Measurements from ENCODE around the gene PRKAG1. TPM values are rescaled to one million over a fixed set of nuclear protein-coding genes. Genes with fewer than 3 reads are reported as not detected.

The PRKAG1 gene
- total and polyA plus RNA-seq, 7 donors: 48.6 to 71.3 (median 61.3) TPM

DNA sequence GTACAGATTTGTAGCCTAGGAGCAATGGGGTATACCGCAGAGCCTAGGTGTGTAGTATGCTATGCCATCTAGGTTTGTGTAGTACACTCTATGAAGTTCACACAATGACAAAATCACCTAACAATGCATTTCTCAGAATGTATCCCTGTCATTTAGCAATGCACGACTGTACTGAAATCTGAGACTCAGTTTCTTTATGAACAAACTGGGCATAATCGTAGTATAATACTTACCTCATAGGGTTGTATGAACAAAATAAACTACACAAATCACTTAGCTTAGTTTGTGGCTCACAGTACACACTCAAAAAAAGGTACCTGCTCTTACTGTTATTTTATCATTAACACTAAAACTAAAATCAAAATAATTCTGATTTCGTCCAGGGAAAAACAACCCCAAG, 6.9 kb upstream of the PRKAG1 start:
- intact Hi-C loops (cut with DNase I): no loop called here

DNA sequence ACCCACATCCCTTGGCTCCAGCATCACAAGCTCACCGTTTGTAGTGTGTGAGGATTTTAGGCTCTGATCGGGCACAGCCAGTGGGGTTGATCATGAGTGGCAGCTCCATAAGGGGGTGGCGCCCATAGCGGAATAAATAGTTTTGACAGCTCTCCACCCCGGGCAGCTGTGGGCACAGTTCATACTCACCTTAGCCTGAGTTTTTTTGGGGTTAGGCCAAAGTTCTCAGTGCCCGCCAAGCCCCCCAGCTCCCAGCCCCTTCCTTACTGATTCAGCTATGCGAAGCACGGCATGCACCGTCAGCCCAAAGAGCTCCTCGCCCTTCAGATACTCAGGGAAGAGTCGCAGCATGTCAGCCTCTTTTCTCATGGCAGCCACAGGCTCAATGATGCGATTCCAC, 6.0 kb upstream of the PRKAG1 start:
- intact Hi-C loops (cut with DNase I): no loop called here
- no peak overlapping the region for H3K4me3 ChIP-seq
- no peak overlapping the region for H3K27ac ChIP-seq
- peaks cover 0 to 7% (median 1%) of the 10 kb centered on the region in 4 donors for H3K4me1 ChIP-seq
- peaks cover 49 to 88% (median 73%) of the 10 kb centered on the region in 4 donors for H3K36me3 ChIP-seq
- H3K27me3 ChIP-seq: no peaks in the 10 kb centered on the region
- no peak for DNase-seq
- H3K9me3 ChIP-seq: no peaks in the 10 kb centered on the region
- TF ChIP-seq, protein P1, sequence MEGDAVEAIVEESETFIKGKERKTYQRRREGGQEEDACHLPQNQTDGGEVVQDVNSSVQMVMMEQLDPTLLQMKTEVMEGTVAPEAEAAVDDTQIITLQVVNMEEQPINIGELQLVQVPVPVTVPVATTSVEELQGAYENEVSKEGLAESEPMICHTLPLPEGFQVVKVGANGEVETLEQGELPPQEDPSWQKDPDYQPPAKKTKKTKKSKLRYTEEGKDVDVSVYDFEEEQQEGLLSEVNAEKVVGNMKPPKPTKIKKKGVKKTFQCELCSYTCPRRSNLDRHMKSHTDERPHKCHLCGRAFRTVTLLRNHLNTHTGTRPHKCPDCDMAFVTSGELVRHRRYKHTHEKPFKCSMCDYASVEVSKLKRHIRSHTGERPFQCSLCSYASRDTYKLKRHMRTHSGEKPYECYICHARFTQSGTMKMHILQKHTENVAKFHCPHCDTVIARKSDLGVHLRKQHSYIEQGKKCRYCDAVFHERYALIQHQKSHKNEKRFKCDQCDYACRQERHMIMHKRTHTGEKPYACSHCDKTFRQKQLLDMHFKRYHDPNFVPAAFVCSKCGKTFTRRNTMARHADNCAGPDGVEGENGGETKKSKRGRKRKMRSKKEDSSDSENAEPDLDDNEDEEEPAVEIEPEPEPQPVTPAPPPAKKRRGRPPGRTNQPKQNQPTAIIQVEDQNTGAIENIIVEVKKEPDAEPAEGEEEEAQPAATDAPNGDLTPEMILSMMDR (IDR thresholded peaks at IDR 0.05): no peak
- TF ChIP-seq EP300 (IDR thresholded peaks at IDR 0.05) (no peak), POLR2A (IDR thresholded peaks at IDR 0.05) (no peak), POLR2AphosphoS5 (IDR thresholded peaks at IDR 0.05) (no peak)
- 94% methylated on average over 12 of the region's 12 CpGs for WGBS, 2 donors

More for the DNA sequence above, 6.9 kb upstream of the PRKAG1 start:
- no peak overlapping the region for H3K4me3 ChIP-seq
- H3K4me1 ChIP-seq: no peaks in the 10 kb centered on the region
- no peak for TF ChIP-seq POLR2A (IDR thresholded peaks at IDR 0.05)
- TF ChIP-seq, protein P1 (IDR thresholded peaks at IDR 0.05): no peak
- no peak for TF ChIP-seq POLR2AphosphoS5 (IDR thresholded peaks at IDR 0.05)
- TF ChIP-seq EP300 (IDR thresholded peaks at IDR 0.05): no peak
- no peaks in the 10 kb centered on the region for H3K27me3 ChIP-seq
- H3K27ac ChIP-seq: no peak overlapping the region
- no peak for DNase-seq
- no peaks in the 10 kb centered on the region for H3K9me3 ChIP-seq
- 94 to 95% methylated on average over 4 of the region's 4 CpGs for WGBS, 2 donors
- peaks cover 49 to 96% (median 73%) of the 10 kb centered on the region in 4 donors for H3K36me3 ChIP-seq

DNA sequence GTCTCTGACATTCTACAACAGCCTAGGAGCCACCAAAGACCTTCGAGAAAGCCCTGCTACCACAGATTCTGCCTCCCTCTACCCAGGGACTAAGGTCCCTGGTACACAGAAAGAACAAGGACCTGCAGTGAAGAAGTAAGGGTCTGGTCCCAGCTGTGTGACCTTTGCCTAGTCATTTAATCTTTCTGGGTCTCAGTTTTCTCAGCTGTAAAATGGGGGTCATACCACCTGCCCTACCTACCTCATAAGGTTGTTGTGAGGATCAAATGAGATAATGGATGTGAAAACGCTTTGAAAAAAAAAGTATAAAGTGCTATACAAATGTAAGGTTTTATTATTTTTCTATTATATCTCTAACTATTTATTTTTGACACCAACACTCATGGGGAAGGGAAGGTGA, 5.2 kb upstream of the PRKAG1 start:
- H3K9me3 ChIP-seq: no peaks in the 10 kb centered on the region
- no peak overlapping the region for H3K27ac ChIP-seq
- H3K4me3 ChIP-seq: no peak overlapping the region
- TF ChIP-seq POLR2AphosphoS5 (IDR thresholded peaks at IDR 0.05): no peak
- TF ChIP-seq EP300 (IDR thresholded peaks at IDR 0.05): no peak
- TF ChIP-seq POLR2A (IDR thresholded peaks at IDR 0.05): no peak
- TF ChIP-seq, protein P1 (IDR thresholded peaks at IDR 0.05): no peak
- H3K4me1 ChIP-seq: peaks cover 0 to 14% (median 6%) of the 10 kb centered on the region in 4 donors
- no peak for DNase-seq
- intact Hi-C loops (cut with DNase I): no loop called here
- 95 to 96% methylated on average over 2 of the region's 2 CpGs for whole genome bisulfite sequencing, 2 donors
- H3K27me3 ChIP-seq: no peaks in the 10 kb centered on the region
- peaks cover 49 to 84% (median 71%) of the 10 kb centered on the region in 4 donors for H3K36me3 ChIP-seq

DNA sequence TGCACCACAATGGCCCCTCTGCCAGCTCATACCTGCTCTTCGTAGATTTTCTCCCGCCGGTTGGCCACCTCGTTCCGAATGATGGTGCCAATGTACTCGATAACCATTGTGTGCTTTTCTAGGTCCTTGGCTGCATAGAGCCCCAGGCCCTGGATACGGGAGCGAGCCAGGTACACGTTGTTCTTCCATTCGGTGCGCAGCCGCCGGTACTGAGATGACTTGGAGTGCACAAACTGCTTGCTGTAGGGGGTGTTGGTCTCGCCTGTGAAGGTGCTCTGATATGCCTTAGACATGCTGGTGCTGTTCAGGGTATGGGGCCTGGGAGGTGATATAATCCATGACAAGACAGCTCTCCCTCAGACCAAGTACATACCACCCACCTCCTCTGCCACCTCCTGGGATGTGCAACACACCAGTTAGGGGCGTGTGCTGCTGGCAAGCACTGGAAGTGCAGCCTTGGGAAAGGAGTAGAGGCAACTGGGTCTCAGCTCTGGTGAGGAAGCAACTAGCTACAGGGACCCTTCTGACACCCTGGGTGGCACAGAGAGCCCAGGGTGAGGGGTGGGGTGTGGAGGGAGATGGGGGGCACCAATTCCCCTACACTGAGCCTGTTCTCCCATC, 4.1 kb upstream of the PRKAG1 start:
- intact Hi-C loops (cut with DNase I): no loop called here
- TF ChIP-seq POLR2A (IDR thresholded peaks at IDR 0.05) (no peak), EP300 (IDR thresholded peaks at IDR 0.05) (no peak), POLR2AphosphoS5 (IDR thresholded peaks at IDR 0.05) (no peak)
- TF ChIP-seq, protein P1 (IDR thresholded peaks at IDR 0.05): no peak
- WGBS, 2 donors: 94 to 95% methylated on average over 15 of the region's 15 CpGs
- Histone ChIP-seq H3K4me3 (no peak overlapping the region), H3K9me3 (no peaks in the 10 kb centered on the region), H3K27me3 (no peaks in the 10 kb centered on the region), H3K27ac (no peak overlapping the region), H3K36me3 (peaks cover 47 to 72% (median 61%) of the 10 kb centered on the region in 4 donors), H3K4me1 (peaks cover 0 to 19% (median 11%) of the 10 kb centered on the region in 4 donors)
- no peak for DNase-seq
